Activated CD8-positive, alpha-beta memory T cell treated with anti-CD3 and anti-CD28 coated beads, Interleukin-2, amount 50 U/mL, for 1 hour (primary cell): ENCODE measurements around the gene SLC7A7.
"Not testable (repeated sequence)": the region's sequence is repeated elsewhere in the genome, so short reads cannot be mapped to it uniquely, and the experiment has no call there.

Experiments used
- DNase-seq: peaks from one replicate; pipeline ENCODE4 v3.0.0-alpha.2; 2020; ENCODE audit errors: extremely low read depth

The SLC7A7 gene

DNA sequence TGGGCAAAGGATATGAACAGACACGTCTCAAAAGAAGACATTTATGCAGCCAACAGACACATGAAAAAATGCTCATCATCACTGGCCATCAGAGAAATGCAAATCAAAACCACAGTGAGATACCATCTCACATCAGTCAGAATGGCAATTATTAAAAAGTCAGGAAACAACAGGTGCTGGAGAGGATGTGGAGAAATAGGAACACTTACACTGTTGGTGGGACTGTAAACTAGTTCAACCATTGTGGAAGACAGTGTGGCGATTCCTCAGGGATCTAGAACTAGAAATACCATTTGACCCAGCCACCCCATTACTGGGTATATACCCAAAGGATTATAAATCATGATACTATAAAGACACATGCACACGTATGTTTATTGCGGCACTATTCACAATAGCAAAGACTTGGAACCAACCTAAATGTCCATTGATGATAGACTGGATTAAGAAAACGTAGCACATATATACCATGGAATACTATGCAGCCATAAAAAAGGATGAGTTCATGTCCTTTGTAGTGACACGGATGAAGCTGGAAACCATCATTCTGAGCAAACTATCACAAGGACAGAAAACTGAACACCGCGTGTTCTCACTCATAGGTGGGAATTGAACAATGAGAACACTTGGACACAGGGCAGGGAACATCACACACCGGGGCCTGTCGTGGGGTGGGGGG is 57.1 kb downstream of the SLC7A7 start:
- not testable (repeated sequence) for DNase-seq

DNA sequence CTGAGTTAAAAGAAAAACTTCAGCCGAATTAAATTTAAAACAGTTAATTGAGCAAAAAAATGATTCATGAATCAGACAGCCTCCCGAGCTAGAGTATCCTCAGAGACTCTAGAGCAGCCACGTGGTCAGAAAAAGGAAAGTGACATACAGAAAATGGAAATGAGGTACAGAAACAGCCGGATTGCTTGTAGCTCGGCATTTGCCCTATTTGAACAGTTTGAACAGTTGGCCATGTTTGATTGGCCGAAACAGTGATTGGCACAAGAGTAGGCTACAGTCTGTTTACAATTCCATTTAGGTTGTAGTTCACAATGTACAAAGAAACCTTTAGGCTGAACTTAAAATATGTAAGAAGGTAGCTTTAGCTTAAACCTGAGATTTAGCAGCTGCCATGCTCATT is 61.6 kb downstream of the SLC7A7 start:
- no peak for DNase-seq

DNA sequence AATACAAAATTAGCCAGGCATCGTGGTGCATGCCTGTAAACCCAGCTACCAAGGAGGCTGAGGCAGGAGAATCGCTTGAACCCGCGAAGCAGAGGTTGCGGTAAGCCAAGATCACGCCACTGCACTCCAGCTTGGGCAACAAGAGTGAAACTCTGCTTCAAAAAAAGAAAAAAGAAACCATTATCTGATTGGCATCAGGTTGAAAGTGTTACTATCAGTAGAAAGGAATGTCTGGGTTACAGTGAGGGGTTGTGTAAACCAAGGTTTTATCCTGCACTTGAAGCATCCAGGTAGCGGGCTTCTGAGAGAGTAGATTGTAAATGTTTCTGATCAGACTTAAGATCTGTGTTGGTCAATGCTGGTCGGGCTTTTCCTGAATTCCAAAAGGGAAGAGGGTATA is 62.8 kb downstream of the SLC7A7 start:
- no peak for DNase-seq

DNA sequence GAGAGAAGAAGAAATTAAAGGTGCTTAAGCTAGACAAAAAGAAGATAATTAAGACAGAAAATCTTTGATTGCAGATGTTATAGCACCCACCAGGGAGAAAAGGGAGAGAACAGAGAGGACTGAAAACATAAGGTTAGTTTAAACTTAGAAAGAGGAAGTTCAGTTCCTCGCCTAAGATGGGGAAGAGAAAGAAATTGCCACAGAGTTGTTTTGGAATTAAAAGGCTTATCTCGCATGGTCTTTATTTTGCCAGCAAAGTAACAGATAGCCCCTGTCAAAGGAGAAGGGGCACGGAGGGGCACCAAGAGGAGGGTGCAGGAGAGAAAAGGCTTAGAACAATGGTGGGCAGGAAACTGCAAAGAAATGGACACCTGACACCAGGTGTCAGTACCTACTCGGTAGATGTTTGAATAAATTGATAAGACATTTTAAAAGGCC is 66.6 kb downstream of the SLC7A7 start:
- no peak for DNase-seq

DNA sequence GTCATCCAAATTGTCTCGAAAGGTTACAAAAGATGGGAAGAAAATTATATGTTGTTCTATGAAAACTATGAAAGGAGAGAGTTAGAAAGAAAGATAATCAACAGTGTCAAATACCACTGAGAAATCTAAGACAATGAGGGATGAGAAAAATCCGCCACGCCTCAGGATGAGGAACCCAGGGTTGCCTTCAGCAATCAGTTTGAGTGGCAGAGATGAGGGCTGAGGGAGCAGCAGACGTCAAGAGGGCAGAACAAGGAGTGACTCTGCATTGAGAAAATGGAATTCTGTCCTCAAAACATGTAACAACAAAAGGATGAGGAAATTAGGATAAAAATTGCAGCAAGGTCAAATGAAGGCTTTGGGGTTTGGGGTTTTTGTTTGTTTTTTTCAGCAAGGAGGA is 67.0 kb downstream of the SLC7A7 start:
- no peak for DNase-seq

DNA sequence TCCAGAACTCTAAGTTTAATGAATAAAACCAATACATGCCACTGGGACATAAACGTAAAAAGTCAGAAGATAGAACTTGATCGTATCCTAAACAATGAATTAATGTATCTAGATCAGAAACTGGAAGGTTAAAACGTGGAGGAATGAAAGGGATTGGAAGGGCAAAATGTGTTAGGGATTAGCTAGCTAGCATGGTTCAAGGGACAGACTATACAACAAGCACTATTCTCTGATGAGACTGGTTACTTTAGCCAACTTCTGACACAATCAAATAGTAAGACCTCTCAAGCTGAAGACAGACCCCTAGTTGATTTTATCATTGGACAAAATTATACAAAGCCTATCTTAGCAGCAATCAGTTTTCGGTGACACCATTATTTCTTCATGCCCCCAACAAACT is 67.5 kb downstream of the SLC7A7 start:
- no peak for DNase-seq

DNA sequence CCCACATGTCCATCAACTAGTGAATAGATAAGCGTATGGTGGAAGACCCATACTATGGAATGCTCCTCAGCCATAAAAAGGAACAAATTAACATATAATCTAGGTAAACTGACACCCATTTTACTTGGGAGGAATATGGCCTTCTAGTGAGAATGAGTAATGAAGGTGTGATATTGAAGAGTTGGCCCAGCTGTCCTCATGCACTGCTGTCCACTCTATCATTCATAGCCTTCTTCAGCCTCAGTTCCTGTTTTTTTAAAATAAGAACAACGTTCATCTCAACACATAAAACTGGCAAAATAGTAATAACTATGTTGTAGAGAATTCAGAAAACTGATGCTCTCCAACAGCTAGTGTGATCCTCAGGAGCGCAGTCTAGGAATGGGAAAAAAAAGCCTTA is 75.2 kb downstream of the SLC7A7 start:
- no peak for DNase-seq

DNA sequence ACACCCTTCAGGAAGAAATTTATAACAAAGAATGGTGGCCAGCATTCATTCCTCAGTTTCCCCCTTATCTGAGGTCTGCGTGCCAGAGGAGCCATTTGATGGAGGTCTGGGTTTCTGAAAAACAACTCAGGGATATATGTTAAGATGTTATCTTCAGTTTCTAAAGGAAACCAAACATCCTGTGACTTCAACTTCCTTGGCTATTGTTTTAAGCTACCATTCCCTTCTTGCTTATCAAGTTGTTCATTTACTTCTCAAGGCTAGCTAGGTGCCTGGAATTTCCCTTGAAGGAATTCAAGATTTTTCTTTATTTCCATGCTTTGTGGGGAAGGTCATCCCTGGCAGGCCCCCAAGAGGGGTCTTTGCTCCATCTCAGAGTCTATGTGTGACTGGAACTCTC is 75.8 kb downstream of the SLC7A7 start:
- no peak for DNase-seq

DNA sequence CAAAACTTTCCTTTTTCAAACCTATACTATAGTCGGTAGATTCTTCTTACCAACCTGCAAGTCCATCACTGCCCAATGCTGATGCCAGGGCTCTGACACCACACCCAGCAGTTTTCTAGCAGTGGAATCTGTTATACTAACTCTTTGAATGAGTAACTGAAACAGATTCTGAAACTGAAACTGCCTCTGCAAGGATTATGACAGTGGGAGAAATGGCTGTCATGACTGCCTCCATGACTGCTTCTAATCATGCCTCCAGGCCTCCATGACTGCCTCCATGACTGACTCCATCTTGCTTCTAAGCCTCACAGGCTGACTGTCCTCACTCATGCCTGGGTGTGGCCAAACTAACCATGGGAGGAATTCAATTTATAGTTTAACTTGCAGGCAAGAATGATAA is 78.2 kb downstream of the SLC7A7 start:
- no peak for DNase-seq

DNA sequence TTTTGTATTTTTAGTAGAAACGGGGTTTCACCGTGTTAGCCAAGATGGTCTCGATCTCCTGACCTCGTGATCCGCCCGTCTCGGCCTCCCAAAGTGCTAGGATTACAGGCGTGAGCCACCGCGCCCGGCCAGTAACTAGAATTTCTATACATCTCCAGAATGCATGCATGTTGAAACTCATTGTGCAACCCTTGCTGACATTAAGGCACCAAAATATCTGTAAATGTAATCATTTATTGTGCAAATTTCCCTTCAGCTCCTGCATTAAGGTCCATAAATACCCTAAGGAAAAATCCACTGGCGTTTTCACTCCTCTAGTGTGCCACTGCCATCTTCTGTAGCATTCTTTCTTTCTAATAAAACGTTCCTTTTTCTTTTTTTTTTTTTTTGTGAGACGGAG is 78.9 kb downstream of the SLC7A7 start:
- not testable (repeated sequence) for DNase-seq

DNA sequence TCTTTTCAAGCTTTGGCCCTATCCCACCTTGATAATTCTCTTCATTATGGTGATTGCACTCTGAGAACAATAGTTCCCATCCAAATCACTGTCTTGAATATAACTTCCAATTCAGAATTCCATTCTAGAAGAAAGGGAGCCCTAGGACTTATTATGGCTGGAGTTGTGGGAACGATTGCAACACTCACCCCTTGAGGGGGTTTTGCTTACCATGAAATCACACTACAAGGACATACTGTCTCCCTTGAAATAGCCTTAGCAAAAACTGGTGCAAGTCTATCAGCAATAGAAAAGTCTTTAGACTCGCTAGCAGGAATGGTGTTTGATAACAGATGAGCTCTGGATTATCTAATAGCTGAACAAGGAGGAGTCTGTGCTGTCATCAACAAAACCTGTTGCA is 80.1 kb downstream of the SLC7A7 start:
- DNase-seq: no peak

DNA sequence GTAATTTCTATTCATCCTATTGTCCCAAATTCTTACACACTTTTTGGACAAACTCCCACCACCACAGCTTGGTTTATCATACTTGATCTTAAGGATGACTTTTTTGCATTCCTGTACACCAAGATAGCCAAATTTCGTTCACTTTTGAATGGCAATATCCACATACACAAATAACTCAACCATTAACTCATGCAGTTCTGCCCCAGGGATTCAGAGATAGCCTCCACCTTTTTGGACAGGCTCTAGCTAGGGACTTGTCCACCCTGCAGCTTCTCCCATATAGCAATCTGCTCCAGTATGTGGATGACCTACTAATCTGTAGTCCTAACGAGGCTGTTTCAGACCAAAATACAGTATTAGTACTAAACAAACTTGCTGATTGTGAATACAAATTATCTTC is 81.4 kb downstream of the SLC7A7 start:
- no peak for DNase-seq

DNA sequence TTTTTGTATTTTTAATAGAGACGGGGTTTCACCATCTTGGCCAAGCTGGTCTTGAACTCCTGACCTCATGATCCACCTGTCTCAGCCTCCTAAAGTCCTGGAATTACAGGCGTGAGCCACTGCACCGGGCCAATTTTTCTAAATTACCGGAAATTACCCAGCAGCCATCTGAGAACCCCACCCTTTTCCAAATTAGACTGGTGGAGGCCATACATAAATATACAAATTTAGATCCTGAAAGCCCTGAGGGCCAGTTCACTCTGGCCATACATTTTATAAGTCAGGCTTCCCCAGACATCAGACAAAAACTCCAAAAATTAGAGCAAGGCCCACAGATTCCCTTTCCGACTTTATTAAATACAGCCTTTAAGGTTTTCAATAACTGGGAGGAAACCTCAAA is 83.2 kb downstream of the SLC7A7 start:
- DNase-seq: not testable (repeated sequence)

DNA sequence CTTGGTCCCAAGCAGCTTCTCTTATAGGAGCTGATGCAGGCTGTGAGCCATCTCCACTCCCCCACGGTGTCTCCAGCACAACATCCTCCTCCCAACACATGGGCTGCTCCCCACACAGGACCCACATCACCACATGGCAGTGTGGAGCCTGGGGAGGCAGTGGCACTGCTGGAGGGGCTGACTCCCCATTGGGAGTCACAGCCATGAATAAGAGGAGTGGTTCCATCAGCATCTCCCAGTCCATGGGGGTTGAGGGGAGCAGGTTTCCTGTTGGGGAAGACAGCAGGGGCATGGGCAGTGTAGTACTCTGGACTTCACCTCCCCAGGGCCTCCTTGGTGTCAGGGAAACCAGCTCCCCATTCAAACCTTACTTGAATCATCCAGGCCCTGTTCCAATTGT is 89.2 kb downstream of the SLC7A7 start:
- no peak for DNase-seq

DNA sequence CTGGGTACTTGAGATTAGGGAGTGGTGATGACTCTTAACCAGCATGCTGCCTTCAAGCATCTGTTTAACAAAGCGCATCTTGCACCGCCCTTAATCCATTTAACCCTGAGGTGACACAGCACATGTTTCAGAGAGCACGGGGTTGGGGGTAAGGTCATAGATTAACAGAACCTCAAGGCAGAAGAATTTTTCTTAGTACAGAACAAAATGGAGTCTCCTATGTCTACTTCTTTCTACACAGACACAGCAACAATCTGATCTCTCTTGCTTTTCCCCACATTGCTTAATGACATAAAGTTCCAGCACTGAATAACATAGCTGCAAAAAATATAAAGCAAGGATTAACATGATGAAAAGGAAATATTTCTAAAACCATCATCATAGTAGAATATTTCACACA is 89.9 kb downstream of the SLC7A7 start:
- DNase-seq: not testable (repeated sequence)

DNA sequence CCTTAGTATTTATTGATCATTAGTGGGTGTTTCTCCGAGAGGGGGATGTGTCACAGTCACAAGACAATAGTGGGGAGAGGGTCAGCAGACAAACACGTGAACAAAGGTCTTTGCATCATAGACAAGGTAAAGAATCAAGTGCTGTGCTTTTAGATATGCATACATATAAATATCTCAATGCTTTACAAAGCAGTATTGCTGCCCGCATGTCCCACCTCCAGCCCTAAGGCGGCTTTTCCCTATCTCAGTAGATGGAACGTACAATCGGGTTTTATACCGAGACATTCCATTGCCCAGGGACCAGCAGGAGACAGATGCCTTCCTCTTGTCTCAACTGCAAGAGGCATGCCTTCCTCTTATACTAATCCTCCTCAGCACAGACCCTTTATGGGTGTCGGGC is 90.4 kb downstream of the SLC7A7 start:
- not testable (repeated sequence) for DNase-seq

DNA sequence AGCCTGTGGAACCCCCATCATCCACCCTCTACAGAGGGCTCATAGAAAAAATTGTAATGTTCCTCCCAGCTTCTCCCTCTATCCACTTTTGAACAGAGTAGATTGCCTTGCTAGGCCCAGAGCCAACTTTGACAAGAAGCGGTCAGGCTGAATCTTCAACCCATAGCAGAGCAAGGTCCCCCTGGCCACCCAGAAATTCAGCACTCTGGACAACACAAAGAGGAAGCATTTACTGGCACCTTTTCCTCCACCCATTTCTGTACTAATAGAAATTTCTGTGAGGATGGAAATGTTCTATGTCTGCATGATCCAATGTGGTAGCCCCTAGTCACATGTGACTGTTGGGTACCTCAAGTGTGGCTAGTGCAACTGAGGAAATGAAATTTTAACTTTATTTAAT is 91.4 kb downstream of the SLC7A7 start:
- DNase-seq: no peak
